GM18909 (cell line): ENCODE measurements around the gene RNF186.

Source experiments
- ATAC-seq: cut with Tn5 transposase; IDR thresholded peaks from one replicate; pipeline ENCODE4 v1.9.1; 2021; ENCODE audit warnings: mild to moderate bottlenecking; ENCODE audit not compliant: unreplicated experiment, poor library complexity

The RNF186 gene

DNA sequence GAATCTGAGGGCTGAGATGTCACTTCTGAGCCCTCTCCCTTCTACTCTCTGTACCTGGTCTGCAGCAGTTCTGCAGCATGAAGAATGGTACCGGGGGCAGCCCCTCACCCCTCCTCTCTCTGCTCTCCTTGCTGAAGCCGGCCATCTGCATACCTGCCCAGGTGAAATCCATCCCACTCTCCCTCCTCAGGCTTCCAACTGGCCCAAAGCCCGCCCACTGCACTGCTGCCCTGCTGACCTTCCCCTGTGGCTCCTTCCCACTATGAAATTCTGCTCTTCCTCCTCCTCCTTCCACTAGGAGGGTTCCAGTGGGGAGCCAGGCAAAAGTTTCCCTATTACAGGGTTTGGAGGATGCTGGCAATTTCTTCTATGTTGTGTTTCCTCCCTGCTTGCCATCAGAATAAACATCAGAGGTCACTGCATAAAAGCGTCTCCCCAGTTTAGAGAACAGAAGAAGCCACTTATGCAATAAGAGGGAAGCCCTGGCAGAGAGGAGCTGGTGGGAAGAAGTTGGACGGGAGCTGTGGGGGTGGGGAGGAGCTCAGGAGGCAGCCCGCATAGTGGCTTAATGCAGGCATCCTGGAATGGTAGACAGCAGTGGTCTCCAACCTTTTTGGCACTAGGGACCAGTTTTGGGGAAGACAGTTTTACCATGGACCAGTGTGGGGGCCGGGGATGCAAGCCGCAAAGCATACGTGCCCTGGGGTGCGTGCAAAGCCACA is 45.7 kb downstream of the RNF186 start:
- ATAC-seq, result no peak

DNA sequence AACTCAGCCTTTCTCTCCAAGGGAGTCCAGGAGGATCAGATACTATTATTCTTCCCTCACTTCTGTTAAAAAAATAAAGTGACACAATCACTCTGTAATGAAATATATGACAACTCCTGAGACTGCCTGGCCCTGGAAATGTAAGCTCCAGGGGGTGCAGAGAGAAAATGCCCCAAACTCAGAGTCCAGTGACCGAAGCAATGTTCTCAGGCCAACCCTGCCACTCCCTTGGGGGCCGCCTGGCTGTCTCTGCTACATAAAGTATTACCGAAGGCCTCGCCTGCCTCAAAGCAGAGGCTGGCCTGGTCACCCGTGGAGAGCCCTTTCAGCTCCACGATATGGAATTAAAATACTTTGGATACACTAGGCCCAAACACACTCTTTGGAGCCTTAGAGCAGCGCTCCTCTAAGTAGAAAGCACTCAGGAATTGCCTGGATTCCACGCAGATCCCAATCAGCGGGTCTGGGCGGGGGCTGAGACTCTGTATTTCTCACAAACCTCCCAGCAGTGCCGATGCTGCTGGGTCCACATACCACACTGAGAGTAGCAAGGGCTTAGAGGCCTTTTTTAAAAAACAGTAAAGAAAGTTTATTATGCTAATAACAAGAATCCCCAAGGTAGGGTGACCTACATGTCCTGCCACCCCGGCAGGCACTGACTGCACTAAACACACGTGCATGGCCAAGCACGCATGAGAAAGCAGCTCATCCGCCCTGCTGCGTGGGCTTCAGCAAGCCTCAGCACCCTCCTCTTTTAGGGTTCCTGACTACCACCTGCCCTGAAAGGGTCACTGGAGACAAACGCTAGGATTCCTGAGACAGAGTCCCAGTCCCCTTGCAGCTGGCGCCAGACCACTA is 46.5 kb downstream of the RNF186 start:
- no peak for ATAC-seq

DNA sequence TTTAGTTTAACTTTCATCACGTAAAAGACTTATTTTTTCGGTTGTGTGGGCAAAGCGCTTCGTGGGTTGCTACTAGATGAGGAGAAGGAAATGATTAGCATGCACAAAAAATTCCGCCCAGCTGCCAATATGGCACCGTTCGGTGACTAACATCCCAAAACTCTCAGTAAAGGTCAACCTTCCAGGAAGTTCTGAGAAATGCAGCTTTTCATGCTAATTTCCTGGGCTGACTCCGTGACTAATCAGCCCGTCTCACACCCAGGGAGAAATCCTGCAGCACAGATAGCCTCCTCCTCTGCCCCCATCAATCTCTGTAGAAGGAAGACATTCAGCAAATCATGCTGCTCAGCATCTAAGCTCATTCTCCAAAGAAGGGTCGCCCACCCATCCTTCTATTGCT is 49.5 kb downstream of the RNF186 start:
- no peak for ATAC-seq

DNA sequence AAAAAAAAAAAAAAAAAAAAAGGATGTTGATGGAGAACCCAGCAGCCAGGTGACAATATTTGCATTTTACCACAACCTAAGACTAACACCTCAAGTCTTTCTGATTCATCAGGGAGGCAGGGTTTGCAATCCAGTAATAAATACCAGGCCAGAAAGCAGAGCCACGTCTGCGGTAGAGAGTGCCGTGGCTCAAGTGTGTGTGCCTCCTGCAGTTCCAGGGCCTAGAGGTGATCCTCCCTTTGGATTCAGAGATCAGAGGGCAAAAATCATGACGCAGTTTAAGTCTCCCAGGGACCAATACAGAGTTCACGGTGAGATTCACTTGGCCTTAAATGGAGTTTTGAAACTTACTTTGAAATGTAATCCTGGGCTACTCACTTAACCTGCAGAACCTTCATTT is 50.2 kb downstream of the RNF186 start:
- no peak for ATAC-seq
